GM19023 (cell line): Measurements from ENCODE around the gene DTNBP1.
"Not testable (repeated sequence)": the region's sequence is repeated elsewhere in the genome, so short reads cannot be mapped to it uniquely, and the experiment has no call there.

ENCODE experiments used
- ATAC-seq: cut with Tn5 transposase; IDR thresholded peaks from one replicate; pipeline ENCODE4 v1.9.1; 2021; ENCODE audit warnings: mild to moderate bottlenecking, moderate library complexity; ENCODE audit not compliant: unreplicated experiment

The DTNBP1 gene

DNA sequence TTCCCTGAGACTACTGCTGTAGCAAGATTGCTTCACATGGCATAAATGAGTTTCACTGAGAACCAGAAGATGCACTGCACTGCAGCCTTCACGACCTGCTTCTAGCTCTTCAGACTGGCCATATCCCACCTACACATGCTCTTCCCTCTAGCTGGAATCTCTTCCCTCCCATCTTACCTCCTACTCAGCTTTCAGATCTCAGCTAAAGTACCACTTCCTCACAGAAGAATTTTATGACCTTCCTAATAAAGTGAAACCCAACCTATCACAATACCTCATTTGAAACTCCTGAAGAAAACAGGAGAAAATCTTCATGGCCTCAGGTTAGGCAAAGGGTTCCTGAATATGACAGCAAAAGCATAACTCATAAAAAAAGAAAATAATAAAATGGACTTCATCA is 99.9 kb downstream of the DTNBP1 start:
- no peak for ATAC-seq

DNA sequence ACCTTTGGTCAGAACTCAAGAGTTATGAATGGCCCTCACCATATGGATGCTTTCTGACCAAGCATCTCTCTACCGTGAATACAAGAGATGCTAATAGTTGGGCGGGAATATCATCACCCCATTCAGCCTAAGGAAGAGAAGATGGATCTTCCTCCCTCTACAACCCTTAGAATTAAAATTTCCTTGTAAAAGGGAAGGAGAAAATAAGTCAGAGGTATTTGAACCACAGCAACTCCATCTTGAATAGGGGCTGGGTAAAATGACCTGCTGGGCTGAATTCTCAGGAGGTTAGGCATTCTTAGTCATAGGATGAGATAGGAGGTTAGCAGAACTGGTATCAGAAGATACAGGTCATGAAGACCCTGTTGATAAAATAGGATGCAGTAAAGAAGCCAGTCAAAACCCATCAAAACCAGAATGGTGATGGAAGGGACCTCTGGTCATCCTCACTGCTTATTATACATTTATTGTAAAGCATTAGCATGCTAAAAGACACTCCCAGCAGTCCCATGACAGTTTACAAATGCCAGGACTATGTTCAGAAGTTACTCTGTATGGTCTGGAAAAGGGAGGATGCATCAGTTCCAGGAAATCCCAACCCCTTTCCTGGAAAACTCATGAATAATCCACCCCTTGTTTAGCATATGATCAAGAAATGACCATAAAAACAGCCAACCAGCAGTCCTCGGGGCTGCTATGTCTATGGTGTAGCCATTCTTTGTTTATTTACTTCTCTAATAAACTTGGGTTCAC is 101.2 kb downstream of the DTNBP1 start:
- ATAC-seq = no peak

DNA sequence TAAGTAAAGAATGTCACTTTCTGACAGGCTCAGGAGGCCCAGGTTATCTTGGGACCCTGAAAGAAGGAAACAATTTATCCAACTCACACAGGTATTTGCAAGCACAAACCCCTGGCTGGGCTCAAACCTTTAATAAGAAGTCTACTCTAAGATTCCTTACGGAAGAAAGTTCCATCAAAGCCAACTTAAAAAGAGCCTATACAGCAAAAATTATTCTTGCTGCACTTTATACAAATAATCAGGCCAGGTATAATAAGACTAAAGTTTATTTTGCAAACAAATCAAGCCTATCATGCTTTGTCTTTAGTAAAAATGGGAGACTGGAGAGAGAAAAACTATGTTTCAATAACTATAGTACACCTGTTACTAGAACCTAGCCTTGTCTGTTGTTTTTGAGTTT is 102.1 kb downstream of the DTNBP1 start:
- no peak for ATAC-seq

DNA sequence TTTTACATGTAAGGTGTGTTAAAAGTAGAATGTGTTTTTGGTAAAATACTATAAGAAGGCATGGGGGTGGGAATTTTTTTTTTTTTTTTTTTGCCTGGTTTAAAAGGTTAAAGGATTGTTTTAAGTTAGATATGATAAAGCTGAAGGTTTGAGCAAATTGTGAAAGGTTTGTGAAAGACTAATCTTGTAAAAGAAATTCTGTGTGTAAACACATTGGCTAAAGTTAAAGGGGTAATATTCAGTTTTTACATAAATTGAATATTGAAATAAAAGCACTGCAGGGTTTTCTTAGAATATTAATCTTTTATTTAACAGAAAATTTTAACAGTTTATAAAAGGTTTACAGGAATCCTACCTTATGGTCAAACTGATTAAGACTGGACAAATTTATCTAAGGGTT is 105.7 kb downstream of the DTNBP1 start:
- no peak for ATAC-seq

DNA sequence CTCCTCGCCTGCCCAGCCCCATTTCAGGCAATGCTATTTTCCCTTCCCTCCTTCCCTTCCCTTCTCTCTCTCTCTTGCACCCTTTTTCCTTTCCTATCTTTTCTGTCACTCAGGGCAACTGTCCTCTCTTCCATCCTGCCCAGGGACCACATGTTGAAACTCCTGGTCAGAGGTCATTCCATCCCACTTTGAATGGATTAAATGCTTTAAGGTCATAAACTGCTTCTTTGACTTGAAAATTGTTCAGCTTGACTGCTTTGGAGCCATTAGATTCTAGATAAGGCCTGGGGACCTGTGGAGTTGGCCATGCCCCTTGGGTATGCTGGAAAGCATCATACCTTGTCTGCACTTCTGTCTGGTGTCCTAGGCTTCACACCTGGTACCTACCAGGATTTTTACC is 106.1 kb downstream of the DTNBP1 start:
- no peak for ATAC-seq

DNA sequence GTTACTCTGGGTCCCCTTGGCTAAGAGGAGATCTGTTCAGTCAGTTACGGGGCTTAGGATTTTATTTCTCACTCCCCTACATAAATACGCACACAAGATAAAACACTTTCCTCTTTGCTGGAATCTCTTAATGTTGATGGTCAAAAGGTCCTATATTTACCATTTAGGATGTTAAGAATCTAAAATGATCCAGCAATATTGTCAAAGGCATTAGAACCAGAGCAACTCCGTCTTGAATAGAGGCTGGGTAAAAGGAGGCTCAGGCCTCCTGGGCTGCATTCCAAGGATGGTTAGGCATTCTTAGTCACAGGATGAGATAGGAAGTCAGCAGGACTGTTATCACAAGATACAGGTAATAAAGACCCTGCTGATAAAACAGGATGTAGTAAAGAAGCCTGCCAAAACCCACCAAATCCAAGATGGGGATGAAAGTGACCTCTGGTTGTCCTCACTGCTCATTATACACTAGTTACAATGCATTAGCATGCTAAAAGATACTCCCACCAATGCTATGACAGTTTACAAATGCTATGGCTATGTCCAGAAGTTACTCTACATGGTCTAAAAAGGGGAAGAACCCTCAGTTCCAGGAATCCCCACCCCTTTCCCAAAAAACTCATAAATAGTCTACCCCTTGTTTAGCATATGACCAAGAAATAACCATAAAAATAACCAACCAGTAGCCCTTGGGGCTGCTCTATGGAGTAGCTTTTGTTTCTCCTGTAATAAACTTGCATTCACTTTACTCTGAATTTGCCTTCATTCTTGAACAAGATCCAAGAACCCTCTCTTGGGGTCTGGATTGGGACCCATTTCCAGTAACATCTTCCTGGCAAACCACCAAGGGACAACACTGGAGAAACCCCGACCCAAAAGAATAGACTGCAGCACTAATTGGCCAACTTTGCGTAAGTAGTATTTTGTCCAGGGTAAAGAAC is 107.5 kb downstream of the DTNBP1 start:
- ATAC-seq = no peak

DNA sequence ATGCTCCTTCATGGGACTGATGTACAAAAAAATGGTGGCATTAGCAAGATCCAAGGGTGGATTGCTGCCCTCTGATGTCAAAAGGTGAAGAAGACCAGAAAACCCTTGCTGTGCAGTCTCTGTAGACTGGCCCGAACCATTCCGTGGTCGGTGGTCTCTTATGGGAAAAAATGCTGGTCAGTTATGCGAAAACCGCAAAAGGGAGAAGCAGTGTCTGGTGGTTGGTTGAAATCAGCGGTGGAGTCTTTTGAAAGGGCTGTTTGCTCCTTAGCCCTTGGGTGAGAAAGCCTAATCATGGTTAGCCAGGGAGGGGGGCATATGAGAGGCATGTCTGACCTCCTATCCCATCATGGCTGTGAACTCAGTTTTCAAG is 108.1 kb downstream of the DTNBP1 start:
- no peak for ATAC-seq

DNA sequence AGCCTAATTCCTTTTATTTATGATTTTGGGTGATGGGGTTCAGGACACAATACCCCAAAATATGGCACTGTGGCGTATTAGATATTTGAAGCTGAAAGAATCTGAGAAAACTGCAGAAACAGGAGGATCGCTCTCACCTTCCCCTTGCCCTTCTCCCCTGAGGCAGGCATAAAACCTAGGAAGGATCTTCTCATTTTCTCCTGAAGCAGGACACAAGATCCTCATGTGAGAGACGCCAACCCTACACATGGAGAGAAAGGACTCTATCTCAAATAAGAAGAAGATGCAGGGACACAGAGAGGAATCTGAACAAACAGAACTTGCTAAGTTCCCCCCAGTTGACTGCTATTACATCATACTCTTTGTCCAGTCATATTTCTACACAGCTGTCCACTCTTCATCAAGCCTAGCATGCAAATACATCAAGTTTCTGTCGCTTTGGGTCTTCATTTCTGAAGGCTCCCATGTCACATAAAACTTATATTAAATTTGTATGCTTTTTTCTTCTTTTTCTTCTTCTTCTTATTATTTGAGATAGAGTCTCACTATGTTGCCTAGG is 109.0 kb downstream of the DTNBP1 start:
- no peak for ATAC-seq

DNA sequence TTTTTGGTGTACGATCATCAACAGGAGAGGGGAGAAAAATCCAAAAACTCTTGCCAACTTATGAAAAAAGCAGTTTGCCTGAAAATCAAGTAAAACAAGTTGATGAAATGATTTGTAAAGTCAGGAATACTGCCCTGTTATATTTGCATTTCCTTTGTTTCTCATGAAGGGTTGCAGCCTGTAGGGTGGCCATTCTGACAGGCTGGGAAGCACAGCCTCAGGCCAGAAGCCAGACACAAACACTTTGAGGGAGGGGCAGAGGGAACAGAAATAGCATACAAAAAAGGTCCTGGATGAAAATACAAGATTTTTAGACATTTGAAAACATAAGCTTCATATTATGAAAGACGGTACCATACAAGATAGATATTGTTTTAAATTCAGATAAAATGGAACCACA is 109.8 kb downstream of the DTNBP1 start:
- ATAC-seq = no peak

DNA sequence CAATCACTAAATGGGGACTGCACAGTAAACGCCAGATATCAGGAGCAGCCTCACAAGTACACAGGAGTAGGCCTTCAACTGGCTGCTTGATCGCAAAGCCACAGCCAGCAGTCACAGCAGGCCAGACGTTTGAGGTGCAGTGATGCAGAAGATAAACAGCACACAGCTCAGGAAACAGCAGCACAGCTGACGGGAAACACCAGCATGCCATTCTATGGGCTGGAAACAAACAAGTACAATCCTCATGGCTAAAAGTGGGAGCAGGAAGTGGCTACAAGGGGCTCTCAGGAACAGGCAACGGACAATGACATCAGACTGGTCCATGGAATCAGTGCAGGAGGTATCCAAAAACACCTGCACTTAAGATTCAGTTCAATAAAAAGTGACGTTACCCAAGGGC is 111.0 kb downstream of the DTNBP1 start:
- ATAC-seq = no peak

DNA sequence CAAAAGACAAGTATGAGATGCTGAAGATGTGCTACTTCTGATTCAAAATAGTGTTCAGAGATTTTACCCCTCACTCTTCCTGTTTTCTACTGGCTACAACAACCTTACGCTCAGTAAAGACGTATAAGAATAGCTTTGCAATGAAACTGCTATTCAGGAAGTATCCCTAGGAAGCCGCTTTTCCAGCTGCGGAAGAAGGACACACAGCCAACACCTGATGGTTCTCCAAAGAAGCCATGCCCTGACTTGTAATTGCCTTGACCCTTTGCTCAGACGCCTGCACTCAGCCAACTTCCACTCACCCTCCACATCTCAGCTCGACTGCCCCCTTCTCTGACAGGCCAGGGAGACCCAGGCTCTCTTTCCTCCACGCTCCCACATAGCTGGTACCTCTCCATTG is 111.6 kb downstream of the DTNBP1 start:
- ATAC-seq = no peak

DNA sequence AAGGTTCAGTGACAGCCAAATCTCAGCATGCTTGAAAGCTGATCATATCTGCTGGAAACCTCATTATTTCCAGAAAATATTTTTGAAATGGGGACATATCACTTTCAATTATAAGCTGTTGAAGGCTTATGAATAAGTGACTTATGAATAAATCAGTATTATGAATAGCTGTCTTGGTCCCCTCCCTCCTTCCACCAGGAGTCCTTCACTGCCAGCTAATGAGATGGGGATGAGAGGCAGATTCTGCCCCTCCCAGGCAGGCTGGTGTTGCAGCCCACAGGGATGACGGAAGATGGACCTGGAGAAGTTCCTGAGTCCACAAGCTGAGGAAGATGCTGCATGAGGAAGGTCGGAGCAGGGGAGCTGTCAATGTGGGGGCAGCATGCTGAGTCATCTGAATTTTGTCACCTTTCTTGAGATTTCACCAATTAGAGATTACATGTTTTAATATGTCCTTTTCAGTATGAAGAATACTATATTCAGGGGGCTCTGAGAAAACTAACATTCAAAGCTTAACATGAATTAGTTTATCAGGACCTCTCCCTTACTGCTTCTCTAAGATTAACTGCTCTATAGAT is 112.2 kb downstream of the DTNBP1 start:
- ATAC-seq = no peak

DNA sequence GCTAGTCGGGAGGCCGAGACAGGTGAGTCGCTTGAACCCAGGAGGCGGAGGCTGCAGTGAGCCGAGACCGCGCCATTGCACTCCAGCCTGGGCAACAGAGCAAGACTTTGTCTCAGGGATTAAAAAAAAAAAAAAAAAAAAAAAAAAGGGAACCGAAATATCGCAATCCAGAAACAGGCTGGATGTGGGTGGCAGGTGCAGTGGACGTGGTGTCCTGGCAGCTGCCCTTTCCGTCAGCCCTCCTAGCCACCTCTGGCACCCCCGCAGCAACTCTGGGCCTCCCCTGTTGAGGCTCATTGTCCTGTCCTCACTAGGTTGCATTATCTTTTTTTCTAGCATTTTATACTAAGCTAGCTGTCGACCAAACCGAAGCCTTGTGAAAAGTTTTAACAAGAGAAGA is 113.5 kb downstream of the DTNBP1 start:
- no peak for ATAC-seq

DNA sequence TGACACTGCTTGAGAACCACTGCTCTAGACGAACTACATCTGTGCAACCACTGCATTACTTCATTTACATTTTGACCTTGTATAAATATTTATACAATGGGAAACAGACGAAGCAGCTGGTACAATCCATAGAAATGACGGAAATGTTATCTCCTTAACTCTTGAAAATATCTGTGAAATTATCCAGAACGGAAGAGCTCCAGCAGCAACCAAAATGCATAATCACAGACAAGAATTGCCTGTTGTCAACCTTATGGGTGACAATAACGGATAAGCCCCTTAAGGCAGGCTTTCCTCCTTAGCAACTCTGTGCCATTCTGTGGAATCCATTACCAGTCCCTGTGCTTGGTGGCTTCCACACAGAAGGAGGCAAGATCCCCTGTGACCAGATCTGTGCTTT is 115.4 kb downstream of the DTNBP1 start:
- ATAC-seq = no peak

DNA sequence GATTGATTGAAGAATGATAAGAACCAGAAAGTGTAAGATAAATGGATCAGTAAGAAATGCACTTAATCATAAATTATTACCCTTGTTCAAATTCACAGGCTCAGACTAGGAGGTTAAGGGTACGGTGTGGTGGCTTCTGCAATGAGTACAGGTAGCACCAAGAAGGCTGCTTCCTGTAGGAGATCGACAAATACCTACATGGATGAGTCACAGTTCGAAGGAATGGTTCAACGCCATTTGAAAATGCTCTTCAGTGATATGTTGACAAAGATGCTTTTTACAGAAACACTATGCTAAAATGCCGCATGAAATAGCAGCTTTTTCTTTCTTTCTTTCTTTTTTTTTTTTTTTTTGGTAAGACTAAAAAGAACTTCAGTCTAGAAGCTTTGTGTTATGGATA is 116.2 kb downstream of the DTNBP1 start:
- ATAC-seq = no peak

DNA sequence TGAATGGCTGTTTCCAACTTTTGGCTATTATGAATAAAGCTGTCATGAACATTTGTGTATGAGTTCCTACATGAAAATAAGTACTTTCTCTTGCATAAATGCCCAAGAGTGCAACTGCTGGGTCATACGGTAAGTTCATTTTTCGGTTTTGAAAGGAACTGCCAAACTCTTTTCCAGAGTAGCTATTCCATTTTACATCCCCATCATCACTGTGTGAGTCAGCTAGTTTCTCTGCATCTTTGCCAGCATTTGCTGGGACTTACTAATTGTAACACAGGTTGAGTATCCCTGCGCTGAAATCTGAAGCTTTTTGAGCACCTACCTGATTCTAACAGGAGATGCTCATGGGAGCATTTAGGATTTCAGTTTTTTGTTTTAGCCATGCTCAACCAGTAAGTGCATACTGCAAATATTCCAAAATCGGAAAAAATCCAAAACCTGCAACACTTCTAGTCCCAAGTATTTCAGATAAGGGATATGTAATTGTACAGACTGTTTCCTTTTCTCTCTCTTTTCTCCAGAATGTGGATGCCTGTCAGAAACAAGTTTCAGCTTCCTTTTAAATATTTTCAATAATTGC is 118.4 kb downstream of the DTNBP1 start:
- no peak for ATAC-seq

DNA sequence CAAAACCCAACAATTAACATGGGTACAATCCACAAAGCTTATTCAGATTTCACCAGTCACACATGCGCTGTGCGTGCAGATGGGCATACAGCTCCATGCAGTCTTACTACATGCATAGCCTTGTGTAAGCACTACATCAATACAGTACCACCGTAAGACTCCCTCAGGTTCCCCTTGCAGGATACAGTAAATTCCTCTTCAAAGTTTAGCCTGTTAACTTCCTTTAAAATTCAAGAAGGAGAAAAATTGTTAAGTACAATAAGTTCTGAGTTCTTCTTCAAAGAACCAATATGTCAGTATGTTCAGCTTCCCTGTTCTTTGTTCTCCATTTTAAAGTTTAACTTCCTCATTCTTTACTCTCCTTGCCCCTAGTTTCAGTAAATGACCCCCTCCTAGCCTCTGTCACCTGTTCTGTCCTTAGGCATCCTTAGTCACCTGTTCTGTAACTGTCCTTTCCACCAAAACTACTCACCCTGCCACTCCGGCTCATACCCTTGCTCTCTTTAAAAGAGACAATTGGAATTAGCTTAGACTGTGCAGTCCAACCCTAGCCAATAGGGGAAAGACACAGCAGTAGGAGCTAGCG is 119.4 kb downstream of the DTNBP1 start:
- not testable (repeated sequence) for ATAC-seq

DNA sequence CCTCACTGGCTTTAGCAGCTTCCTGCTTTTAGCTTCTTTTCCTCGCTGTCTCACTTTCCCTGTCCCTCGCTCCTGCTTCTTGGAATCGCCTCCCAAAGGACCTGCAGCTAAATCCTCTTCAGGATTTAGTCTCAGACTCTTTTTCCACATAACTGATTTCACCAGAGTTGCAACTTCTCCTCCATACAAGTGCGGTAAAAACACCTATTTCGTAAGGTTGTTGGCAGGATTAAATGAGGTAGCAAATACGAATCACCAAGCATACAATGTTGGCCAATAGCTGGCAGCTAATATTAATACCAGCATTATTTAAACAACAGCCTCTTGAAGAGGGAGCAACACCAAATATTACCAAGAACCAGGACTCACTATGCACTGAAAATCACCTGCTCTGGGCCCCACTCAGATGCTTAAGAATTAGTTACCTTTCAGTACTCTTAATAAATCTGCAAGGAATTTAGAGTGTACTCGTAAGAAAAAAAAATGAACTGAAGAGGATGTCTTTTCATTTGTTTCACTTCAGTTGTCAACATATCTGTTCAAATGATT is 123.0 kb downstream of the DTNBP1 start:
- ATAC-seq = no peak

DNA sequence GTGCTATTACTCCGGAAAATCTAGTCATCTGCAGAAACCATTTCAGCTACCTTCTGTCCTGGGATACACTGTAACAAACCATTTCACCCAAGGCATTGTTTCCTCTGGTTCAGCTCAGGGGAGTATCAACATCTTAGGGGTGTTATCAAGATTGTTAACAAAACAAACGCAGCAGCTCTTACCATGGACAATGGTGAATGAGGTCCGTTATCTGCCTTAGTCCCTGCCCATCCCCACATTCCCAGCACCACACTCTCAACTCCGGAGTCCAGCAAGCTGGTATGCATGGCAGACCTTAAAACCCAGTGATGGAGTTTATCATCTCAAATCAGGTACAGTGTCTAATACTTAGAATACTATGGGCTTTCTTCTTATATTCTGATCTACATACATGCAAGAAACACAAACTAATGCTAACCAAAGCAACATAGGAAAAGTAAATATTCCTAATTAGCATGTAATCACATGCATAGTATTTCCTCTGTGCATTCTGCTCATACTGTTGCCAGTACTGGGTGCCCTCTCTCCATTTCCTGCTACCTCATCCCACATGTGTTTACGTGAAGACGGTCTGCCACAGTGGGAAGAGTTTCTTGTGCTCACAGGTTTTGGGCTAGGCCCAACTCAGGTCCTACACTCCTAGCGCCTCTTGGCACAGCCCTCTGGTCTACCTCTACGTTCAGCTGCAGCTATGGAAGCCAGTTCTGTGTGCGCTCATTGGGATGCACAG is 123.9 kb downstream of the DTNBP1 start:
- ATAC-seq = no peak

DNA sequence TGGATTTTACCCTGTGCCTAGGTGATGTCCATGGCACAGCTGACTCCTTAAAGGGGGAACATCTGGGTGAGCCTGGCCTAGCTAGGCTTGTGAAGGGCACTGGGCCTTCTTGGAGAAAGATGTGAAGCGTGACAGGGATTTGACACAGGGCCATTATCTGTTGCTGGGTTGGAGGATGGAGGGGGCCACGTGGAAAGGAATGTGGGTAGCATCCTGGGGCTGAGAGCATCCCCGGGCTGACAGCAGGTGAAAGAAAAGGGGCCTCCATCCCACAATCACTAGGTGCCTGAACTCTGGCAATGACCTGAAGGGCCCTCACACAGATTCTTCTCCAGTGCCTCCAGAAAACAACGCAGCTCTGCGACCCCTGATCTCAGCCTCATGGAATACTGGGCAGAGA is 124.7 kb downstream of the DTNBP1 start:
- ATAC-seq = no peak
